Fibroblast of lung (primary cell): ENCODE data around the gene SURF2.

Experiments
- CTCF ChIP-seq, 2 donors: IDR thresholded peaks in 1 of 2; conservative IDR thresholded peaks in 1 of 2; 1 replicate in 1 of 2; 2 replicates in 1 of 2; pipeline ENCODE4 v1.5.1; 2011 to 2012; ENCODE audit warnings: low read length in 2 of 2, control low read depth in 1 of 2, inconsistent platforms in 1 of 2, low read depth in 1 of 2, mild to moderate bottlenecking in 1 of 2
- EZH2 ChIP-seq: IDR thresholded peaks from 2 replicates; pipeline ENCODE4 v1.5.1; 2012; ENCODE audit warnings: low read length, control low read depth, mild to moderate bottlenecking; ENCODE audit errors: missing control alignments

DNA sequence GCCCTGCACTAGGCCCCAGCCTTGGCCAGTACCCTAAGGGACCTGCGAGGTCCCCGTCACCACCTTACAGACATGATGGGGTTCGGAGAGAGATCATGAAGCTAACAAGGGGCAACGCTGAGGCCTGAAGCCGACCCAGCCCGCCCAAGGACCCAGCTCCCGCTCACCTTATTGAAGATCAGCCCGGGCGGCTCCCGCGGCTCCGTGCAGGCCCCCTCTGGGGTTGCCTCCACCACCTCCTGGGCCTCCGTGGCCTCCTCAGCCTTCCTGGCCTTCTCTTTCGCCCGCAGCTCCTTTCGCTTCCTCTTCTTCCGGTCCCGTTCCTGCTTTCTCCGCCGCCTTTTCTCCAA is 24.0 kb upstream of the SURF2 start:
- TF ChIP-seq EZH2 (no peak), CTCF (conservative IDR thresholded peaks at IDR 0.05 in 1 of 2, IDR thresholded peaks at IDR 0.05 in 1 of 2; ENCODE audit: low read depth in 1 of 2, low read length in 2 of 2) (no peak)
